Measurements from ENCODE around the gene HIRA.
"Not testable (repeated sequence)": the region's sequence is repeated elsewhere in the genome, so short reads cannot be mapped to it uniquely, and the experiment has no call there.

HIRA gene

DNA sequence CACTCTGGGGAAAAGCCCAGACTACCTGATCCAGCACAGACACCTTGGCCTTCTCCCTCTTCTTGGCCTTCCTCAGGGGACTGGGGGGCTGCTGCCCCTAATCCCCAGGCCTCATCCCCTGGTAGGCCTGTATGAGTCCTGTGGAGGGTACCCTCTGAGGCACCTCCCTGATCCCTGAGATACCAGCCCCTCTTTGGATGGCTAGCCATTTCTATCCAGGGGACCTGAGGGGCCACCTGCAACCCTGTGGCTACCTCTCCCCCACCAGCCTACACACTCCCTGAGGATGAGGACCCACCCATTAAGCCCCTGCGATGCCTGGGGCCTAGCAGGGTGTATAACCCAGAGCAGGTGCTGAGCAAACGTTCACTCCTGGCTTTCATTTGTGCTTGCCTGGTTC, 54.6 kb downstream of the HIRA start:
- DNase-seq, result no peak

GRCh38 chr22:19376247-19376646, 55.3 kb downstream of the HIRA start:
- DNase-seq, result no peak

DNA sequence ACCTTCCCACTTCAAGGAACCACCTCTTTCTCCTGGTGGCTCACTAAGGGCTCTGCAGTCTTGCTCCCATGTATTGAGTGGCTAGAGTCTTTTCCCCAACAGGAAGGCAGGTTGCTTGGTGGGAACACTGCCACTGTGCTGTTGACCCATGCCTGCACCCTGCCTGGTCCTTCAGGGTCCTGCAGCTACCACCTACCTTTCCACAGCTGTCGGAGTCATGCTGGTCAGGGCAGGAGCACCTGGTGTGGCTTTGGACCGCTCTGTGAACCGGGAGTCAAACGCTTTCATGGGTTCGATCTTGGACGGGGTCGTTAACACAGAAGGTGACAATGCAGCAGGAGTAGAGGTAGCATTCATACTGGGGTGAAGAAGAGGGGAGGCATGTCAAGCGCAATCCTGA, 56.1 kb downstream of the HIRA start:
- DNase-seq, result no peak

GRCh38 chr22:19374410-19374809, 57.1 kb downstream of the HIRA start:
- no peak for DNase-seq

GRCh38 chr22:19373450-19373849, 58.1 kb downstream of the HIRA start:
- DNase-seq, result no peak

- no peak for DNase-seq
These were observed 59.6 kb downstream of the HIRA start for GRCh38 chr22:19371893-19372292.

DNA sequence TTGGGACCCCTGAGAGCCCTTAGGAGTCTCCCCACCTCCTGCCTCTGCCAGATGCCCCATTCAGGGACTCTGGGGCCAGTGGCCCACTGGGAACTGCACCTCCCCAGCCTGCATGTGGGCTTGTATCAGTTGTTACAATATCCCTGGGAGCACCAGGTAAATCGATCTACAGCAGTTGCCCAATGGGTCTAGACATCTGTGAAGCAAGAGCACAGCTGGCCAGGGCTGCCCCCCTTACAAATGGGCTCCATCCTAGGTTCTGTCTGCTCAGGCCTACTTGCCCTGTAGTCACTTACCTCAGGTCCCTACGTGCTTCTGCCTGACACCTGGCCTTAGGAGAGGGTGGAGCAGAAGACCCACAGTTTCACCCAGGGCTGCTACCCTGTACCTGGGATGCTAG, 62.7 kb downstream of the HIRA start:
- DNase-seq, result no peak

DNA sequence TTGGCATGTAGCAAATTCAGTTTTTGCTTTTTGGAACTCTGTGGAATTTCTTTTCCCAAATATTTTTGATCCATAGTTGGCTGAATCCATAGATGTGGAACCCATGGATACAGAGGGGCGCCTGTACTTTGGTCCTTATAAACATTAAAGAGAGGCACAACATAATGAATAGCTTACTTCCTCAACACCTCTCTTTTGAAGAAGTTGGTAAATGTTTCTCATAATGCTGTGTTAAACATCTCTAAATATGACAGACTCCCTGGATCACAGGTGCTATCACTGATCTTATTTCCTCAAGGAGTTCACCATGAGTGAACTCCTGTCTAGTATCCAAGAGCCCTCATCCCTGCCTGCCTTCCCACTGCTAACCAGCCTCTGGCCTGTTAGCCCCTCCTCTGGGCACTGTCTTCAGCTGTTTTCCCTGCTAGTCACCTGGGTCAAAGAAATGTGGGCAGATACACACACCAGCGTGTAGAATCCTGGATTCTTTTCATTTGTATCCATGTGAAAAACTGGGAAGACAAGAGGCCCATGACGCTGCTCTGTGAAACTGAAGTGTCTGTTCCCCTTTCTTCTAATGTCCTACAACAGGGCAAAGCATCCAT, 63.7 kb downstream of the HIRA start:
- DNase-seq, result no peak

- not testable (repeated sequence) for DNase-seq
These were observed 68.0 kb downstream of the HIRA start for GRCh38 chr22:19363541-19363940.

DNA sequence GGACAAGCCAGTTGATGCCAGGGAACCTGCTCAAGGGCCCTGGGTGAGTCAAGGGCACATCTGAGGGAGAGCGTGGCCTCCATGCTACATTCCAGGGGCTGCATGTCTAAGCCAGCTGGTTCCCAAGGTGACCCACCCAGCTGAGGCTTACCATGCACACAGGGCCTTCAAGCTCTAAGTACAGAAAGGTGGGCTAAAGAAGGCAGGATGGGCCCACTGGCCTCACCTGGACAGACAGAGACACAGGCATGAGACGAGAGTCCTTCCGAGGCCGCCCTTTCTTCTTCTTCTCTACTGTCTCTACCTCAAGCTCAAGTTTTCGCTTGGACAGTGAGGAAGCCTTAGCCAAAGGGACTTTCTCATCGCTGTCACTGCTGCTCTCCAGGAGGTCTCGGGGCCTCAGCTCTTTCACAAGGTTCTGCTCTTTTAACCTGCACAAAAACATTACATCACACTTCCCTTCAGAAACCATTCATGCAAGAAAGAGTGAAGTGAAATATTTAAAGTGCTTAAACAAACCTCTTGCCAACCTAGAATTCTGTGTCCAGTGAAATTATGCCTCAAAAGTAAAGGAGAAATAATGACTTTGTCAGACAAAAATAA, 69.9 kb downstream of the HIRA start:
- no peak for DNase-seq

GRCh38 chr22:19360862-19361261, 70.7 kb downstream of the HIRA start:
- DNase-seq, result no peak

- DNase-seq, result no peak
These were observed 71.2 kb downstream of the HIRA start for GRCh38 chr22:19360300-19360792.

DNA sequence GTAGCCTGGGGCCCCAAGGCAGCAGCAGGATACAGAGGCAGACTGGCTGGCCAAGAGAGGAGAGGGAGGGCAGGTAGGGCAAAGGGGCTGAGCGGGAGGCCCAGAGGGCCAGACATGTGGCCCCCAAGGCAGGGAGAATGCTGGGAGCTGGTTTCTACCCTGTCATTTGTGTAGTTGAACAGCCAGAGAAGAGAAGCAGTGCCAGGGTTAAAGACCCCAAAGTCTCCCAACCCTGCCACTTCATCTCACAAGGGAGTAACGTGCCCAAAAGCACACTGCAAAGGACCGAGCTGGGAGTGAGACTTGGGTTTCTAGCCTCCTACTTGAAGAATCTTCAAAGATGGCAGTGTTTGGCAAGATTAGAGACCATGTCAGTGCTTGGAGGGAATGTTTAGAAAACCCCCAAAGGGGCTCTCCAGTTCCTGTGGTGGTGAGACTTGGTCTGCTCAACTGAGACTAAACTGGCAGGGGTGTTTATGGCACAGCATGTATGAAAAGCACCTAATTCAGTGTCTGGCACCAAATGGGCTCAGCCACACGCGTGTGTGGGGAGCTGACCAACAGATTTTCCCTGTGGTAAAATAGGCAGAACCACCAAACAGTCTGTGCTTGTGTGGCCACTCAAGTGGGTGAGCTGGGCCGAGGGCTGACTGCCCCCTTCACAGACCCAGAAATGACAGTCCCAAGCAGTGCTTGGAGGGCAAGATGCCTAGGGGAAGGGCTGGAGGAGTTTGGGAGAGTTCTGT, 71.8 kb downstream of the HIRA start:
- no peak for DNase-seq

- DNase-seq, result no peak
These were observed 72.6 kb downstream of the HIRA start for GRCh38 chr22:19358703-19359553.

DNA sequence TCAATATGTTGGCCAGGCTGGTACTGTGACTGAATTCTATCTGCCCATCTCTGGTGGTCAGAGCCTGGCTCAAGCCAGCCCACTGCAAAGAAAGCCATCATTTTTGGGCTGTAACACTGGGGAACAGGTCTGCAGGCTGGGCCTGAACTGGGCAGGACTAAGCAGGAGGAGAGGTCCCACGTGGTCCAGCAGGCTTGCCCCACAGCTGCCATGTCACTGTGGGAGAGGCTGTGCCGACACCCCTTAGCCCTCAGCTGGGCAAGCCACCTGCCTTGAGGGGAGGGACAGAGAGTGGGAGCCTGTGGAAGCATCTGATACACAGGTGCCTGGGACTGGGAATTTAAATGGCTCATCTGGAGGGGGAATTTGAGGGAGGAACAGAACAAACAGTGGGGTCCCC, 73.3 kb downstream of the HIRA start:
- DNase-seq, result no peak

DNA sequence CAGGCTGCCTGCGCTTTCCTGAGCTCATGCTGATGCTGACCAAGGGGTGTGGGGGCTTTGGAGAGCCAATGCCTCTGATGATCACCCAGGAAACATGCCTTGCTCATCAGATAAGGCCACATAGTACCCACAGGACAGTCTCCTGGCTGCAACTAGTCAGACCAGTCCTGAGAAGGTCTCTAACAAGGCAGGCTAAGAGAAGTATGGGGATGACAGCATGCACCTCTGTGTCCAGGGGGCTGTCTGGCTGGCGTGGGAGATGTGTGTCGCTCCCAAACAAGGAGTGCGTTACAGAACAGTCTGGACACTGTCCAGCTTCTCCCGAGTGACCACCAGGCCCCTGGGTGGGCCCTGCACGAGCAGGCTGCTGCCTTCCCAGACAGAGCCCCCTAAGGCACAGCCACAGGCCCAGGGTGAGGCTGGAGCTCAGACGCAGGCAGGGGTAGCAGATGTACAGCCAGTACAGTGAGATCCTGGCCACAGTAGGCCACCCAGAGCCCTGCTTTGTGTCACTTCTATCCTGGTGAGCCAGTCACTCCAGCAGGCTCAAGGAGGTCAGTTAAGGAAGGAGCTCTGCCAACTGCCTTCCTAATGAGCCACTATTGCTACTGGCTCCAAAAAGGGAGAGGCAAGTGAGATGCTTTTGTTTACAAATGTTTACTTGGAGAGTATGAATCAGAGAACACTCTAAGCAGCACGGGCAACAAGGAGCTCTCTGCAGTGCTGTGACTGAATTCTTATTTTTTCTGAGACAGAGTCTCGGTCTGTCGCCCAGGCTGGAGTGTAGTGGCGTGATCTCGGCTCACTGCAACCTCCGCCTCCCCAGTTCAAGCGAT, 74.0 kb downstream of the HIRA start:
- DNase-seq, result no peak

- DNase-seq, result no peak
These were observed 74.7 kb downstream of the HIRA start for GRCh38 chr22:19356708-19357269.

DNA sequence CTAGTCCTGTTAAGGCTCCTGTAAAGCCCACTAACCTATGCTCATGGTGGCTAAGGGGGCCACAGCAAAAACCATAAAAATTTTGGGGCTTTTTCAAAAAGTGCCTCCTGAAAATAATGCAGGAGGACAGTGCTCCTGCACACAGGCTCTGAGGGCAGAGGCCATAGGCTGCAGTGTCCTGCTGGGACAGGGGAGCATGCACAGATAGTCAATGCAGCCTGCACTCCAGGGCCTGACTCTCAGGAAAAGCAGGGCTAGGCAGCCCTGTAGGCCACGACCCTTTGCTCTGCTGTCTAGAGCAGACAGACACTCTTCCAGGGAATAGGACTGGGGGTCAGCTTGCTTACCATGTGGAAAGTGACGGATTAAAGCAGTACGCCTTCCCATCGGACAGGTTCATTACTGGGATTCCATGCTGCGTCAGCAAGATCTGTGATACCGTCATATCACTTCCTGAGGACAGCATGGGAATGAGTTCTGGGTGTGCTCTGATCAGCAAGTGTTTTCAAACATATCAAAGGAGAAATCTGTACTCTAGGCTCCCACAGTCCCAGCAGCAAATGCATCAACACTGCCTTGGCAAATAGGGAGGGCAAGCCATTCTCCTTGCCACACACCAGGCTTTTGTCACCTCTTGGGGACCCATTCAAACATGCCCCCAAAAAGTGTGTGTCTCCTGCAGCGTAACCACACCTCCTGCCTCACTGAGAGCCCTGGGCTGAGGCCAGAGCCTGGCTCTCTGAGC, 75.9 kb downstream of the HIRA start:
- DNase-seq, result no peak

DNA sequence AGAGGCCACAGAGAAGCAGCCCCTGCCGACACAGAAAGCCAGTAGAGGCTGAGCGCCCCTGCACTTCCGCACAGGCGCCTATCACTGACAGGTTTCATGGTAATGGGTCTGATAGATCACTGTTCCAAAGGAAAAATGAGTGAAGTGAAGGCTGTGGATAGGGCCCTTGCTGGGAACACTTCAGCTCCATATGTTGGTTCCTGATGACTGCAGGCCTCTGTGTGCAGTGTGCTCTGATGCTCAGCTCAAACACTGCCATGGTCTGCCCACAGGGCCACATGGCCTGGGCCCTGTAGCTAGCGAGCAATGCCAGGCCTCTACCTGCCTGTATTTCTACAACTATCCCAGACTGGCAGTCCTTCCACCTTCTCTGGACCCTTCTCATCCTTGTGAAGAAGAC, 77.3 kb downstream of the HIRA start:
- no peak for DNase-seq

DNA sequence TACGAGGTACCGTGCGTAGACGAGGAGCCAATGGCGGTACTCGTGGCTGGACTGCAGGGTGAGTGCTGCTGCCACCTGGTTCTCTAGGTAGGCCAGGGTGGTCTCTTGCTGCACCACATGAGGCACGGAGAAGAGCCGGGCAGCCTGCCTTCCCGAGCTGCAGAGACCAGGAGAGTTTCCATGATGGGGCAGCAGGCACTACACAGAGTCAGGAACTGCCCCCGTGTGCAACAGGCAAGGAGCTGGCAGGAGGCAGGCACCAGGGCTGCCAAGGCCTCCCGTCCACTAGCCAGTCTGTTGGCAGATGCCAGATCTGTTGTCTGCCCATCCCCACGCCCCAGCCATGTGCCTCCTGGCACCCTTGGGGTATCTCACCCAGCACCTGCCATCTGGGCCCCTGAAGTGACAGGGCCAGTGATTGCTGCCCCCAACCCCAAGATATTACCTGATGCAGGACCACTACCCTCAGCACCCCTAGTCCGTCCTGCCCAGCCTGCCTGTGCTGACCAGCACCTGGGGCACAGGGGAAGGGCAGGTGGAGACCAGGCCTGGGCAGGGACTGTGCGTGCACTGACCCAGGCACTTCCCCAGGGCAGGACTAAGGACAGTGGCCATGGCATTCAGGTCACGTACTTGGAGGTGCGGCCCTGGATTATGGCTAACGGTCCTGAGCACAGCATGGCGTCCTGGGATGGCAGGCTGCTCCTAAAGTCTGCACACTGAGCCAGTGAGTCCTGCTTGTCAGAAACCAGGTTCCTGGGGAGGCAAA, 78.0 kb downstream of the HIRA start:
- no peak for DNase-seq

DNA sequence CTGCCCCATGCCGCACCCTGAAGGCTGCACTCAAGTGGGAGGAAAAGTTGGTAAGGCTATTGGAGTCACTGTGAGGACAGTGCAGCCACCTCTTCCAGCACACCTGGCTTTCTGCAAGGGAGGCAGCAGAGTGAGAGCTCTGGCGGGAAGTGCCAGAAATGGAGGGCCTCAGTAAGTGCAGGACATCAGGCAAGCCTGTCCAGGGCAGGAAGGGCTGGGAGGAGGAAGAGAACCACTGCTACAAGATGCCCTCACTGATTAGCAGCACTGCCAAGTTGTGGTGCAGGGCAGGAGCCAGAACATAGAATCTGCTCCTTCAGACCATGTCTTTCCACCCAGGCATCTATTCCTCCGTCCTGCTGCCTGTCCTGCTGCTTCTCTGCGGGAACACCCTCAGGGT, 78.8 kb downstream of the HIRA start:
- DNase-seq, result no peak

Measured in DMS 273 treated with DMSO at 0.1 percent for 48 hours (cell line).